Heart right ventricle (tissue), 16 donors: ENCODE results near the gene C5AR2. TPM values are rescaled to one million over a fixed set of nuclear protein-coding genes. Genes with fewer than 3 reads are reported as not detected.

Experiments
- ATAC-seq, 8 donors: fragments of 200-7000 bp; cut with Tn5 transposase; one replicate each; pipeline ENCODE4 v1.9.1; 2020; ENCODE audit warnings: mild to moderate bottlenecking in 8 of 8, moderate library complexity in 8 of 8, moderate number of reproducible peaks in 1 of 8
- DNase-seq, 2 donors: peaks; one replicate each; pipeline ENCODE4 v3.0.0-alpha.2; 2020
- H3K27ac ChIP-seq, 10 donors: fragments of 200-600 bp; sonication (generic) in 2 of 10; one replicate each; pipeline versions ENCODE4 v1.5.0 to v1.8.0; 2020 to 2022; ENCODE audit warnings: mild to moderate bottlenecking in 3 of 10
- H3K27me3 ChIP-seq, 7 donors: fragments of 200-600 bp; one replicate each; pipeline ENCODE4 v1.8.0; 2021 to 2022; ENCODE audit warnings: mild to moderate bottlenecking in 2 of 7
- H3K36me3 ChIP-seq, 9 donors: fragments of 200-600 bp; sonication (generic) in 1 of 9; one replicate each; pipeline versions ENCODE4 v1.5.0 to v1.8.0; 2020 to 2022; ENCODE audit warnings: mild to moderate bottlenecking in 2 of 9
- H3K4me1 ChIP-seq, 9 donors: fragments of 200-600 bp; sonication (generic) in 1 of 9; one replicate each; pipeline versions ENCODE4 v1.5.0 to v1.8.0; 2020 to 2022; ENCODE audit warnings: mild to moderate bottlenecking in 4 of 9
- H3K4me3 ChIP-seq, 10 donors: fragments of 200-600 bp; sonication (generic) in 2 of 10; one replicate each; pipeline versions ENCODE4 v1.5.0 to v1.8.0; 2020 to 2022; ENCODE audit warnings: mild to moderate bottlenecking in 7 of 10, moderate library complexity in 2 of 10
- H3K9me3 ChIP-seq, 11 donors: fragments of 200-600 bp in 10 of 11; sonication (generic) in 2 of 11; one replicate each; pipeline versions ENCODE4 v1.5.0 to v1.8.0; 2013 to 2022; ENCODE audit warnings: mild to moderate bottlenecking in 2 of 11, control low read depth in 1 of 11, moderate library complexity in 1 of 11
- CTCF ChIP-seq, 9 donors: fragments of 200-600 bp; sonication (generic) in 2 of 9; IDR thresholded peaks; one replicate each; pipeline versions ENCODE4 v1.5.0 to v1.8.0; 2021 to 2022; ENCODE audit warnings: antibody characterized with exemption in 9 of 9, mild to moderate bottlenecking in 5 of 9, moderate library complexity in 1 of 9
- WGBS, 2 donors: extraction: QIAGEN DNeasy Blood & Tissue Kit; methylation state at CpG; one replicate each; pipeline ENCODE4 v1.1.7; 2013; ENCODE audit warnings: inconsistent platforms in 1 of 2; 5-methylcytosine and 5-hydroxymethylcytosine counted together
- intact Hi-C, 10 donors: fragments of 100-400 bp; cut with DNase I; formaldehyde crosslinking; loops; one replicate each; pipeline versions ENCODE4 v1.11.1 to v1.14.2; 2022
- polyA plus RNA-seq, 2 donors: library from polyadenylated mRNA; stranded (reverse); fragments of 200-250 nt; gene quantifications; one replicate each; pipeline ENCODE4 v1.2.3, GENCODE V29; 2013
- total RNA-seq, 10 donors: library from RNA; stranded (reverse); fragmentation: NEBNext Ultra II Directional in 3 of 10; extraction: Animal tissue kit (Norgen Biotek cat#: 25700) in 3 of 10; gene quantifications; one replicate each; pipeline versions ENCODE4 v1.2.1 to v1.2.4, GENCODE V29; 2021 to 2023
- donor health status: Arrhythmogenic right ventricular cardiomyopathy.
- donor health status: ischemic (EF 13 %, LVEDD 7.1; RV severe dilation, severe dysfunction).
- donor health status: healthy with polysubstance abuse.
- donor health status: DM: no; HTN: yes; CAD: no.
- donor health status: DM: no; HTN: no; CAD: no.
- donor health status: ischemic (EF 25% LVEDD 6.9; RV normal size, moderate dysfunction).
- donor health status: ischemic (EF 25% LVEDD 5.7; RV mildly dilated, moderate dysfunction).
- donor health status: healthy.
- donor health status: DM: yes; HTN: yes; CAD: no.
- donor health status: Ischemic cardiomyopathy.
- donor health status: ischemic (EF 35%, LVEDD 5.7; RV mildly dilated, moderate dysfunction).
- donor health status: nonischemic (EF 11% LVEDD 7.7; RV severe dilation, severe dysfunction).
- donor health status: DM: yes; HTN: yes; CAD: no.
- donor health status: PGD.
- donor health status: ischemic (EF 29% LVEDD 5.4; RV normal size, mild dysfunction).
- donor health status: nonischemic (EF 23%, LVEDD 6.1; RV moderate dilation, normal function).

C5AR2 gene
- total and polyA plus RNA-seq, 12 donors = 0.22 to 2.3 (median 0.54) TPM

DNA sequence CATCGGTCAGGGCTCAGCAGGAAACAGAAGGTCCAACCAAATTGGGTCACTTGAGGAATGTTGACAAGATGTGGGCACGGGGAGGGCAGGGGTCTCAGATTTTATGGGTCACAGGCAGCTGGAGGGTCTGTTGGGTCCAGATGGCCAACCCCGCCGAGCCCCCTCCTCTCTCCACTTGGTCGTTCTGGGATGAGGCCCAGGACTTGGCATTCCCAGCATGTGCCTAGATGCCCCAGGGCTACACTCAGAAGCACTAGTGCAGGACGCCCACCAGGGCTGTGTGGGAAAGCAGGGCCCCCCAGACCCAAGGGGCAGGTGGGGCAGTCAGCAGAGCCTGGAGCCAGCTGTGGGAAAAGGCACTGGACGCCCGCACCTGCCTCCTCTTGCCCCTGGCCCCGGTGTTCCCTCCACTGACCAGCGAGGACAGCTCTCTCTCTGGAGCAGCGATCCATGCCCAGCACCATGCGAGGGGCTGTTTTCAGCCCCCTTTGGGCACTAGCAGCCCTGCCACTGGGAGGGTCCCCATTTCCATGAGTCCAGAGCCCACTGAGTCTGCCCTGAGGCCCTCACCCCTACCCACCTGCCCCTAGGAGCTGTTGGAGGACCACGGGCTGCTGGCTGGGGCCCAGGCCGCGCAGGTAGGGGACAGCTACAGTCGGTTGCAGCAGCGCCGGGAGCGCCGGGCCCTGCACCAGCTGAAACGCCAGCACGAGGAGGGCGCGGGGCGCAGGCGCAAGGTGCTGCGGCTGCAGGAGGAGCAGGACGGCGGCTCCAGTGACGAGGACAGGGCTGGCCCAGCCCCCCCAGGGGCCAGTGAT lies 43.1 kb downstream of the C5AR2 start:
- ATAC-seq (no peak), DNase-seq (no peak)
- Histone ChIP-seq H3K4me3 (no peak overlapping the region), H3K36me3 (peaks cover 0 to 99% (median 45%) of the 10 kb centered on the region in 9 donors), H3K27ac (no peak overlapping the region), H3K9me3 (no peaks in the 10 kb centered on the region), H3K27me3 (no peaks in the 10 kb centered on the region), H3K4me1 (peaks cover 0 to 17% (median 6%) of the 10 kb centered on the region in 9 donors)
- 95% methylated on average over 30 of the region's 30 CpGs for WGBS, 2 donors
- no peak for TF ChIP-seq CTCF (IDR thresholded peaks at IDR 0.05)
- intact Hi-C loops = no loop called here

DNA sequence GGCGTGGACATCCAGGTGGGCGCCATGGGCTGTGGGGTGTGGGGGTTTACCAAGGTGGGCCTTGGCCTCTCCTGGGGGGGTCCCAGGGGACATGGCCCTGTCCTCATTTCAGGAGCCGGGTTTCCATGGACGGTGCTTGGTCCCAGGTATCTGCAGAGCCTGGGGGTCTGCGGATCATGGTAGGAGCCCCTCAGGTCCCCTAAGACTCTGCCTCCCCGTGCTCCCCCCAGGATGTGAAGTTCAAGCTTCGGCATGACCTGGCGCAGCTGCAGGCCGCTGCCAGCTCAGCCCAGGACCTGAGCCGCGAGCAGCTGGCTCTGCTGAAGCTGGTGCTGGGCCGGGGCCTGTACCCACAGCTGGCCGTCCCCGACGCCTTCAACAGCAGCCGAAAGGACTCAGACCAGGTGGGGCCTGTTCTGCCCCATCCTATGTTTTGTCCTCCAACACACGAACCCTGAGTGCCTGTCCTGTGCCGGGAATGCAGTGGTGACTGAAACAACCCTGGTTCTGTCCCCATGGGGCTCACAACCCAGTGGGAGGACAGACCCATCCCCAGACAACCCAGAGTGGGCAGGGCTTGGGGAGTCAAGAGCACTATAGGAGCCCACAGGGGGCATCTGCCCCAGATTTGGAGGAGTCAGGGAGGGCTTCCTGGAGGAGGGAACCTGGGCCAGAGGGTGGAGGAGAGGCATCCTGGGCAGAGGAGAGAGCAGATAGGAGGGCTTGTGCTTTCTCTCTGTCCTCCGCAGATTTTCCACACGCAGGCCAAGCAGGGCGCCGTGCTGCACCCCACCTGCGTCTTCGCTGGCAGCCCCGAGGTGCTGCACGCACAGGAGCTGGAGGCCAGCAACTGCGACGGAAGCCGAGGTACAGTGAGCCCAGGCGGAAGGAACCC lies 44.0 kb downstream of the C5AR2 start:
- DNase-seq = no peak
- Histone ChIP-seq H3K4me3 (no peak overlapping the region), H3K27me3 (no peaks in the 10 kb centered on the region), H3K4me1 (peaks cover 0 to 17% (median 4%) of the 10 kb centered on the region in 9 donors), H3K9me3 (no peaks in the 10 kb centered on the region), H3K27ac (peak overlapping the region in 1 of 10 donors; percentile 26), H3K36me3 (peaks cover 0 to 99% (median 49%) of the 10 kb centered on the region in 9 donors)
- no peak for TF ChIP-seq CTCF (IDR thresholded peaks at IDR 0.05)
- 96% methylated on average over 30 of the region's 30 CpGs for WGBS, 2 donors
- intact Hi-C loops = no loop called here
- no peak for ATAC-seq

GRCh38 chr19:47376589-47377144 lies 44.7 kb downstream of the C5AR2 start:
- DNase-seq = no peak
- peak overlapping the region in 7 of 10 donors; percentile 17 to 73 (median 36) for H3K27ac ChIP-seq
- H3K4me3 ChIP-seq = no peak overlapping the region
- peaks cover 0 to 17% (median 5%) of the 10 kb centered on the region in 9 donors for H3K4me1 ChIP-seq
- H3K9me3 ChIP-seq = no peaks in the 10 kb centered on the region
- no peaks in the 10 kb centered on the region for H3K27me3 ChIP-seq
- 83 to 88% methylated on average over 16 of the region's 16 CpGs for whole genome bisulfite sequencing, 2 donors
- intact Hi-C loops = no loop called here
- TF ChIP-seq CTCF (IDR thresholded peaks at IDR 0.05) = no peak
- peak in 1 of 8 donors; percentile 19 for ATAC-seq
- peaks cover 0 to 99% (median 54%) of the 10 kb centered on the region in 9 donors for H3K36me3 ChIP-seq

- peaks cover 0 to 17% (median 6%) of the 10 kb centered on the region in 9 donors for H3K4me1 ChIP-seq
- peak in 1 of 9 donors; percentile 5 for TF ChIP-seq CTCF (IDR thresholded peaks at IDR 0.05)
- no peaks in the 10 kb centered on the region for H3K27me3 ChIP-seq
- peak overlapping the region; percentile 22 to 73 (median 57) for H3K27ac ChIP-seq
- no peaks in the 10 kb centered on the region for H3K9me3 ChIP-seq
- ATAC-seq = peak; percentile 76 to 96 (median 91)
- no peak overlapping the region for H3K4me3 ChIP-seq
- H3K36me3 ChIP-seq = peaks cover 3 to 99% (median 59%) of the 10 kb centered on the region in 9 donors
- intact Hi-C loops = no loop called here
- 42 to 58% methylated on average over 16 of the region's 16 CpGs for WGBS, 2 donors
- peak; percentile 72 to 80 for DNase-seq
These were observed 45.3 kb downstream of the C5AR2 start for GRCh38 chr19:47377208-47377701.
